ENCODE data around the gene AANAT.

DNA sequence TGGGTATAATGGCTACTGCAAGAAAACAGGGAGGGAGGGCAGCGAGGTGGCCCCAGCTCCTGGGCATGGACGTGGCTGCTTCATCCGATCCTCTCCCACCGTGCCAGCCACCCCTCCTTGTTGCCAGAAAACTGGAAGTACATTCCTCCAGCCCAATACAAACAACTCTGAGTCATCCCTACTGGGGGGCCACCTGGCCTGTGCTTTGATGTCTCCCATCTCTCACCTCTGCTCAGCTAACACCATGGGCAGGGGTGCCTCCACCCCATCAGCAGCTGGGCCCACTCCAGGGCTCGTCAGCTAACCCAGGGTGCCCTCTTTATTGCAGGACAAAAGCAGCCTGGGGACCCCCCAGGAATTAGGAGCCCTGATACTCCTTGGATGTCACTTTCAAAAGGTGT is 31.9 kb downstream of the AANAT start:
- TF ChIP-seq CTCF (IDR thresholded peaks at IDR 0.05) (no peak), POLR2A (IDR thresholded peaks at IDR 0.05) (no peak), POLR2AphosphoS5 (IDR thresholded peaks at IDR 0.05) (no peak)
